Mesothelial cell of epicardium (in vitro differentiated cells): ENCODE data around the gene GBF1. TPM values are rescaled to one million over a fixed set of nuclear protein-coding genes. Genes with fewer than 3 reads are reported as not detected.

Experiments
- DNase-seq, 2 experiments: peaks; one replicate each; pipeline ENCODE4 v3.0.0; 2021; ENCODE audit warnings: low spot score in 2 of 2; ENCODE audit not compliant: unreplicated experiment in 2 of 2
- H3K27ac Mint-ChIP-seq: 2 replicates; pipeline ENCODE4 v1.8.0; 2021; ENCODE audit warnings: mixed read lengths
- H3K27me3 Mint-ChIP-seq: 2 replicates; pipeline ENCODE4 v1.8.0; 2021; ENCODE audit warnings: low read depth, mixed read lengths
- H3K36me3 Mint-ChIP-seq: 2 replicates; pipeline ENCODE4 v1.8.0; 2021; ENCODE audit warnings: mixed read lengths
- H3K4me1 Mint-ChIP-seq: 2 replicates; pipeline ENCODE4 v1.8.0; 2021; ENCODE audit warnings: mixed read lengths
- H3K4me3 Mint-ChIP-seq: 2 replicates; pipeline ENCODE4 v1.8.0; 2021; ENCODE audit warnings: mild to moderate bottlenecking, moderate library complexity, mixed read lengths
- H3K9me3 Mint-ChIP-seq: 2 replicates; pipeline ENCODE4 v1.8.0; 2021; ENCODE audit warnings: mixed read lengths
- total RNA-seq: library from RNA; stranded (reverse); gene quantifications from 3 replicates; pipeline ENCODE4 v1.2.1, GENCODE V29; 2021
- TF ChIP-seq, protein P1 (sequence below): fragments of 200-600 bp; sonication (generic); IDR thresholded peaks from one replicate; pipeline ENCODE4 v1.5.0; 2021; ENCODE audit warnings: antibody characterized with exemption; ENCODE audit not compliant: unreplicated experiment

The GBF1 gene
- total RNA-seq, 1 donor from 2014 or later: 51.1 TPM

DNA sequence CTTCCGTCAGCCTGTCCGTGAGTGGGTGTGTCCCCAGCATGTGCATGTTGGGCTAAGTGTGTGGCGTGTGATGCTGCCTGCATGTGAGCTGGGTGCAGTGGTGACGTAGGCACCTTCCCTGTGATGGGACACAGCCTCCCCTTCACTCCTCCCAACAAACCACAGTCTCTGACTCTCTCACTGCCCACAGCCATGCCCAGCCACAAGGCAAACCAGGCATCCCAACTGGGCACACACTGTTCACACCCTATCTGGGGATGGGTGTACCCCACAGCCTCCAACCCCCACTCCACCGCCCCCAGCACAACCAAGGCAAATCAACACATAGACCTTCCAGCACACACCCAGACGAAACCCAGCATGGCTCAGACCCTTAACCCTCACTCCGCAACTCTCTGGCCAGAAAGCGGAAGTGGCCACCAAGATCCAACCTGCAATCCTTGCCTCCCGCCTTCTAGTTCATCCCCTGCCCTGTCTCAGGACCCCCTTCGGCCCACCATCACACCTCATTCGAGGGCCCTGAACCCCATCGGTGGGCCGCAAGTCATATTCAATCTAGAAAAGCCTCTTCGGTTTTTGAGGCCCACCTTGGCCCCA, 162.9 kb downstream of the GBF1 start:
- Mint-ChIP-seq H3K27ac (peak overlapping the region; percentile 66), H3K36me3 (no peaks in the 10 kb centered on the region), H3K4me3 (peak overlapping the region; percentile 60), H3K4me1 (peaks cover 24% of the 10 kb centered on the region), H3K9me3 (no peaks in the 10 kb centered on the region), H3K27me3 (peaks cover 70% of the 10 kb centered on the region)
- no peak for DNase-seq
- TF ChIP-seq, protein P1, sequence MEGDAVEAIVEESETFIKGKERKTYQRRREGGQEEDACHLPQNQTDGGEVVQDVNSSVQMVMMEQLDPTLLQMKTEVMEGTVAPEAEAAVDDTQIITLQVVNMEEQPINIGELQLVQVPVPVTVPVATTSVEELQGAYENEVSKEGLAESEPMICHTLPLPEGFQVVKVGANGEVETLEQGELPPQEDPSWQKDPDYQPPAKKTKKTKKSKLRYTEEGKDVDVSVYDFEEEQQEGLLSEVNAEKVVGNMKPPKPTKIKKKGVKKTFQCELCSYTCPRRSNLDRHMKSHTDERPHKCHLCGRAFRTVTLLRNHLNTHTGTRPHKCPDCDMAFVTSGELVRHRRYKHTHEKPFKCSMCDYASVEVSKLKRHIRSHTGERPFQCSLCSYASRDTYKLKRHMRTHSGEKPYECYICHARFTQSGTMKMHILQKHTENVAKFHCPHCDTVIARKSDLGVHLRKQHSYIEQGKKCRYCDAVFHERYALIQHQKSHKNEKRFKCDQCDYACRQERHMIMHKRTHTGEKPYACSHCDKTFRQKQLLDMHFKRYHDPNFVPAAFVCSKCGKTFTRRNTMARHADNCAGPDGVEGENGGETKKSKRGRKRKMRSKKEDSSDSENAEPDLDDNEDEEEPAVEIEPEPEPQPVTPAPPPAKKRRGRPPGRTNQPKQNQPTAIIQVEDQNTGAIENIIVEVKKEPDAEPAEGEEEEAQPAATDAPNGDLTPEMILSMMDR: no peak

- no peaks in the 10 kb centered on the region for H3K9me3 Mint-ChIP-seq
- H3K4me1 Mint-ChIP-seq: peaks cover 24% of the 10 kb centered on the region
- H3K36me3 Mint-ChIP-seq: no peaks in the 10 kb centered on the region
- H3K4me3 Mint-ChIP-seq: peak overlapping the region; percentile 61
- TF ChIP-seq, protein P1: no peak
- peaks cover 78% of the 10 kb centered on the region for H3K27me3 Mint-ChIP-seq
- DNase-seq: peak; percentile 57 to 74
- peak overlapping the region; percentile 26 for H3K27ac Mint-ChIP-seq
Measured at GRCh38 chr10:102408728-102409603, 163.6 kb downstream of the GBF1 start.

- Mint-ChIP-seq H3K9me3 (no peaks in the 10 kb centered on the region), H3K36me3 (no peaks in the 10 kb centered on the region), H3K4me3 (peak overlapping the region; percentile 61), H3K27ac (peak overlapping the region; percentile 26), H3K27me3 (peaks cover 86% of the 10 kb centered on the region), H3K4me1 (peaks cover 24% of the 10 kb centered on the region)
- TF ChIP-seq, protein P1: no peak
- DNase-seq: no peak
Measured at GRCh38 chr10:102409604-102410428, 164.5 kb downstream of the GBF1 start.

GRCh38 chr10:102410429-102411073, 165.2 kb downstream of the GBF1 start:
- H3K4me3 Mint-ChIP-seq: peak overlapping the region; percentile 61
- peaks cover 24% of the 10 kb centered on the region for H3K4me1 Mint-ChIP-seq
- H3K9me3 Mint-ChIP-seq: no peaks in the 10 kb centered on the region
- TF ChIP-seq, protein P1: no peak
- H3K27me3 Mint-ChIP-seq: peaks cover 91% of the 10 kb centered on the region
- H3K27ac Mint-ChIP-seq: peak overlapping the region; percentile 72
- no peaks in the 10 kb centered on the region for H3K36me3 Mint-ChIP-seq
- DNase-seq: peak in 1 of 2 experiments; percentile 77
